HG03135 (cell line): ENCODE results near the gene AMER2.

Experiments
- ATAC-seq: cut with Tn5 transposase; IDR thresholded peaks from one replicate; pipeline ENCODE4 v1.9.1; 2021; ENCODE audit warnings: mild to moderate bottlenecking, moderate library complexity; ENCODE audit not compliant: unreplicated experiment

The AMER2 gene, protein sequence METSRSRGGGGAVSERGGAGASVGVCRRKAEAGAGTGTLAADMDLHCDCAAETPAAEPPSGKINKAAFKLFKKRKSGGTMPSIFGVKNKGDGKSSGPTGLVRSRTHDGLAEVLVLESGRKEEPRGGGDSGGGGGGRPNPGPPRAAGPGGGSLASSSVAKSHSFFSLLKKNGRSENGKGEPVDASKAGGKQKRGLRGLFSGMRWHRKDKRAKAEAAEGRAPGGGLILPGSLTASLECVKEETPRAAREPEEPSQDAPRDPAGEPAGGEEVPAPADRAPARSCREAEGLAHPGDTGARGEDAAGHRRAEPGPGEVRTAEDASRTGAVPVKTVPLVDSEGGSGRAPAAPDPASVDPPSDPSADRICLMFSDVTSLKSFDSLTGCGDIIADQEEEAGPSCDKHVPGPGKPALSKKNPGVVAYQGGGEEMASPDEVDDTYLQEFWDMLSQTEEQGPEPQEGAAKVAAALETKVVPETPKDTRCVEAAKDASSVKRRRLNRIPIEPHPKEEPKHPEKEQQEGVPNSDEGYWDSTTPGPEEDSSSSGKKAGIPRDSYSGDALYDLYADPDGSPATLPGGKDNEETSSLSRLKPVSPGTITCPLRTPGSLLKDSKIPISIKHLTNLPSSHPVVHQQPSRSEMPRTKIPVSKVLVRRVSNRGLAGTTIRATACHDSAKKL

DNA sequence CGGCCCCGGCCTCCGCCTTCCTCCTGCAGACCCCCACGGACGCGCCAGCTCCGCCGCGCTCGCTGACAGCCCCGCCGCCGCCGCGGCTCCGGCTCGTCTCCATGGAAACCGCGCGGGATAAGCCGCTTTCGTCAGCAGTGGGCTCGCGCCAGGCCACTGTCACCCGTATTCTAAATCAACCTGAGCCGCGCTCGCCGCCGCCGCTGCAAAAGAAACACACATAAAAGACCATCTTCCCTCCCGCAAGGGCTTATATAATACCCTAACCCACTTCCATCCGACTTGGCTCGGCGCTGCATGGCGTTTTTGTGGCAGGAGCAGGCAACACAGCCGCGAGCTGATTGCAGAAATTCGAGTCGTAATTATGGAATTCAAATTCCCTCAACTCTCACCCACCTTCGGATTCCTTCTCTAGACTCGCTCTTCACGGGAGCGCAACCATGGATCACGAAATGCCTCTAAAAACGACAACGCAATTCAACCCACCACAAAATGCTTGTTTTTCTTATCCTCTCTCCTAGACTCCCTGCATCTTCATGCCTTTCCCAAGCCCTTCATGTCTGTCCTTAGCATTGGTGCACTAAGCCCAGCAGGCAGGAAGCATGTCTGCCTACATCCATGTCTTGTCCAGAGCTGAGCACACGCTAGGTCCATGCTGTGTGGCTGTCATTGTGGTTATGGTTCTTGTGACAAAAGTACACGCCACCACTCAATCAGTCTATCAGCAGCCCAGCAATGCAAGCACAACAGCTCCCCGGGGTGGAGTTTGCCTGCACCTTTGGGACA lies at the start of gene AMER2:
Gene AMER2 (minus strand): TSS at position 772 of the 786 bp plus-strand sequence. CDS start 669 bp downstream, at position 103.
- ATAC-seq, result no peak

- no peak for ATAC-seq
Observed at GRCh38 chr13:25218019-25218418, 45.9 kb upstream of the AMER2 start.

DNA sequence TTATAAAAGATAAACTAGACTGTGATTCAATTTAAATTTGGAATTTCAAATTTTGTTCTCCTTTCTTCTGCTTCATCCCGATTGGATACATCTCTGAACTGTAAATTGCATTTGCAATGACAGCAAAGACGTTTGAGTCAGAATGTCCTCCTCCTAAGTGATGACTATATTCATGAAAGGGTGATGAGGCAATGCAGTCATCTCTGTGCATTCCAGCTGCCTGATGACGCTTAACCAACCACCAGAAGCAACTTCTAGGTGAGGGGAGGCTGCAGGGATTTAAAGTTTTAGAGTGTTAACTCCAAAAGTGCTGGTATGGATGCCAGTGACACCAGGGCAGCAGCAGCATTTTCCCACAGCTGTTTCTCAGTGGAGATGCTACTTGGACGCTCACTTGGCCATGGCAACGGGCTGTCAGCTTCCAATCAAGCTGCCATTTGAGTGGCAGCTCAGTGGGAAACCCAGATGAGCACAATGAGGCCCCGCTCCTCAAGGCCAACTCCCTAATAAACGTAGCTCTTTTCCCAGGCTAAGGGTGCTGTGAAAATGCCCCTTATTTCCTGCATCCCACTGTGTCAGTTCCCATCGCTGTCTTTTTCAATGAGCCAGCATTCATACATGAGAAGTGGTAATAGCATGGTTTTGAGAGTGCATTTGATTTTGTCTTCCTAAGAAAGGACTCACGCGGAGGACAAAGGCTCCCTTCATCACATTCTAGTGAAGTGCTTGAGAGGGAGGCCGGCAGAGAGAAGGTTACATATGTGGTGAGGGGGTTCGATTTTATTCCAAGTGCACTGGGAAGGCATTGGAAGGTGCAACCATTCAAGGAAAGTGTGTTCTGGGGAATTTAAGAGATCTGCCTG lies 45.2 kb upstream of the AMER2 start:
- no peak for ATAC-seq

DNA sequence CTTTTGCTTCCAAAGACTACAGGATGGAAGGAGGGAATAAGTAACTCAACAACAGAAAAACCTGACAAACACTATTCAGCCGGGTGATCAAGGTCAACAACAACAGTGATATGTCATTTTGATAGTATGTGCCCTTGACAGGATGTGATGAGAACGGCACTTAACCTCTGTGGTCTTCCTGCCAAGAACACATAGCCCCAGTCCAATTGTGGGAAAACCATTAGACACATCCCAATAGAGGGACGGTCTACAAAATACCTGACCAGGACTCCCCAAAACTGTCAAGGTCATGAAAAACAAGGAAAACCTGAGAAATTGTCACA lies 43.1 kb upstream of the AMER2 start:
- no peak for ATAC-seq

- no peak for ATAC-seq
Observed at GRCh38 chr13:25214491-25215252, 42.6 kb upstream of the AMER2 start.

DNA sequence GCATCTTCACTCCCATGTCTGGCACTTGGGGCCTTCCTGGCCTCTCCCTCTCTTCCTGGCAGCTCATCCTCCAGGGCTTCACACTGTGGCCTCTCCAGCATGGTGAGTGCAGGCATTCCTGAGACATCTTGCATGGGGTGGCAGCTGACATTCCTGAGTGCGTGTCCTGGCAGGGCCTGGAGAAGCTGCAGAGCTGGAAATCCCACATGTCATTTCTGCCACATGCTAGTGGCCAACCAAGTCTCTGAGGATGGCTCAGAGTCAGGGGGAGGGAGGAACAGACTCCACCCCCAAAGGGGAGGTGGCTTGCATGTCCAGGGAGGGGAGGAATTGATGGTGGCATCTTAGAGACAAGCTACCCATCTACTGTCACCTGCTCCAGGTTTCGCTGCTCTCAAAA lies 41.6 kb upstream of the AMER2 start:
- ATAC-seq, result no peak

DNA sequence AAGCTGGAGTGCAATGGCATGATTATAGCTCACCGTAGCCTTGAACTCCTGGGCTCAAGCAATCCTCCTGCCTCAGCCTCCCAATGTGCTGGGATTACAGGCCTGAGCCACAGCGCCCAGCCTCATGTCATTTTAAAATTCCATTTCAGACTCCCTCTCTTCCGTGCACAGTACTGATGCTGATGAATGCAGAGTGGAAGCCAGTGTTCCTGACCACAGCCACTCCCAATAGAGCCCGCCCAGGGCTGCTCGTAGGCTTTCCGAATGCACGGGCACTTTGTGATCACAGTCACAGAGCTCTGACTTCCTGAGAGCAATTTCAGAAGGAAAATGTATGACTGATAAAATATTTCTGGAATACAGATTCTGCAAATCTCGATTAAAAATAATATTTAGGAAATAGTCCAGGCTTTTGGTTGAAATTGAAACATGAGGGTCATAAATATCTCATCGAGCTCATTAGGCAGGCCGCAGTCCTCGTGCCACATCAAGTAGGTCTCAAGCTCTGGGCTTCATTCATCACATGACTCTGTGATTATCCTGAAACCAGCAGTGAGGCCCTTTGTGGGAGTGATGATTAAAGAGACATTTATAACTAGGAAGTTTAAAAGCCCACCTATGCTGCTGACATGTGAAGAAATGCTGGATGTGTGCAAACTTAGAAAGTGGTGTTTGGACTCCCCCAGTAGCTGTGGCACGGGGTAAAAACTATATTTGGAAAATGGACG lies 38.9 kb upstream of the AMER2 start:
- ATAC-seq, result no peak

DNA sequence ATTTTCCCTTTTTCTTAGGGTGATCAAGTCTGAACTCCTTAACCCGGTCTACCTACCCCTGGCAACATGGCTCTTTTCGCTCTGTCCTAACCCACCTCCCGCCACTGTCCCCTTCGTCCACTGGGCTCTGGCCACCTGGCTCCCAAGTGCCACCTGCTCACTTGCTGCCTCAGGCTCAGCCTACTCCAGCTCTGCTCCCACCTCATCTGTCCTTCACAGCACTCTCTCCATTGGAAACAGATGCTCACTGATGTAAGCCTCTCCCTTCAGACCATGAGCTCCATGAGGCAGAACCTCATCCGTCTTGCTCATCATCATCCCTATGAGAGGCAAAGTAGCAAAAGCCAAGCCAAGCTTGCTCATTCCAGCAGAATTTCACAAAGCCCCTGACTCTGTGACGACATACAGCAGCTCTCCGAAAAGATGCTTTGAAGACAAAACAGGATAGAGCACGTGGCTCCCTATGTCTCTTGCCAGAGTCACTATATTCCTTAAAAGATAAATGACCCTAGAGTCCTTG lies 35.3 kb upstream of the AMER2 start:
- no peak for ATAC-seq

DNA sequence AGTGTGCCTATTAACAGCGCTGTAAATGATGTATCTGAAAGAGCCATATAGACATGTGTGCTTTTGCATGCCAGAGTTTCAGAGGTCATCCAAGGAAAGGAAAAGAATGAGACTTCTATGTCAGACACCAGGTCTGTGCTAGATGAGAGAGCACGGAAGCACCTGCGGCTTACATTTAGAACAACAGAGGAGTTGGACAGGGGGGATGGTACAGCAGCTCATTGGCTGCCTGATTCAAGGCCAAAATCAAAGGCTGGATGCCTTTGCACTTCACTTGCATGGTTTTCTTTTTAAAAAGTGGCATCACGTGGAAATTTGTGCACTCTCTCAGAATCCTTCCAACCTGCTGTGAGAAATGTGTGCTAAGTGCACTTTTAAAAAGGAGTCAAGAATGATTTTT lies 32.8 kb upstream of the AMER2 start:
- ATAC-seq, result no peak

- no peak for ATAC-seq
Observed at GRCh38 chr13:25203127-25203740, 31.1 kb upstream of the AMER2 start.

GRCh38 chr13:25200783-25201182 lies 28.7 kb upstream of the AMER2 start:
- ATAC-seq, result no peak

GRCh38 chr13:25198647-25199046 lies 26.6 kb upstream of the AMER2 start:
- no peak for ATAC-seq

GRCh38 chr13:25196971-25197370 lies 24.9 kb upstream of the AMER2 start:
- no peak for ATAC-seq

DNA sequence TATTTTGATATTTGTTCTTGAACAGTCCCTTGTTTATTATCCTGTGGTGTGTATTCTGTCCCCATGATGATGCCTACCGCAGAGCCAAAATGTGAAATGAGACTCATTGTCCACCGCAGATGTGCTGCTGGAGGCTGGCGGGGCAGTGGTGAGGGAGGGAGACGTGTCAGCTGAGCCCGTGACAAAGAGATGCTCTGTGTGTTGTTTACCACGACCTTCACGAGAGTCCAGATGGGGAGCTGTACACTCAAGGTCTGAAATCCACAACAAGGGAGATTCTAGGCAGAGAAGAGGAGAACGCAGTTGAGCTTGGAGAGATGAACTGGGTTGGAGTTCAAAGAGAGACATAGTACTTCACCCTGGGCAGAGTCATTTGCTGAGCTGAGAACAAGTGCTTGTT lies 20.8 kb upstream of the AMER2 start:
- ATAC-seq, result no peak

DNA sequence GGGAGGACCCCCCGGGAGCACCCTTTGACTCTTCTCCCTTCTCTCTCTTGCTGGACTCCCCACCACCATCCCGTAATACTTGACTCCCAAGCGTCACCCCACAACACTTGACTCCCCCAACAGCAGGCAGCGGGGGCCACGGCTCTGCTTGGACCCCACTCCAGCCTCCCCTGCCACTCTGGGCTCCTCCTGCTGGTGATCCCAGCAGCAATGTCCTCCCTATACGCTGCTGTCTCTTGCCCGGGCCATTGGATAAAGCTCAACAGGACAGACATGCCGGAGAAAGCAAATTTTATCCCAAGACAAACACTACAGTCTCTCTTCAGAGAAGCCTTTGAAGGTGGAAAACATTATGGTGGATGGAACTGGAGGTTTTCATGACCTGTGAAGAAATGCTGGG lies 20.4 kb upstream of the AMER2 start:
- no peak for ATAC-seq

- no peak for ATAC-seq
Observed at GRCh38 chr13:25192052-25192451, 20.0 kb upstream of the AMER2 start.

DNA sequence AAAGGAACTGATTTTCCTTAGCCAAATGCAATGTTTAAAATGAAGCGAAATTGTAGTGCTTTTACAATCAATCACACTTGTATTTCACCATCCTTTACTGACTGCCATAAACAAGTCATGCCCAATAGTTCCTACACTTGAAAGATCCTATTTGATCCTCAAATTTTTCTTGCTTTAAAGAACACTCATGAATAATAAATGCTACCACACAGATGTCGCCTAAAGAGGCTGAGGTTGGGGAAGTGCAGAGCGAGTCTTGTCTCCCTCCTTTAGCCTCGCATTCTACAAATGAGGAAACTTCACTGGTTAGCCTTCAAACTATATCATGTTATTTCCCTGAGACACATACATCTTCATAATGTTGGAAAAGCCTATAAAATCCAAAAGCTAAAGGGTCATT lies 18.7 kb upstream of the AMER2 start:
- ATAC-seq, result no peak

DNA sequence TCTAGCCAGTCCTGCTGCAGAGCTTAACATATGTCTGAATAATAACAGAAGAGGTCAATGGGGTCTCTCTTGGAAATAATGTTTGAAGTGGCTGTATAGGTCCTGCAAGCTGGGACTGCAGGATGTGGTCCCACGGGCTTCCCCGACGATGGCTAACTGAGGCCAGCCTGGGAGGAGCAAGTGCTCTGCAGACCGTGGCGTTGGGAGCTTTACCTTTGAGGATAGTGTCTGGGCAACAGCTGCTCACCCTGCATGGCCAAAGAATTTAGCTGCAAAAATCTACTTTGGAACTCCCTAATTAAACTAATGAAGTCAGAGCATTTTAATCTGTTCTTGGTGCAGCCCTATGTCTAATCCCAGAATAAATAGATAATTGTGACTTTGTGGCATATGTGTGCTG lies 18.2 kb upstream of the AMER2 start:
- ATAC-seq, result no peak

DNA sequence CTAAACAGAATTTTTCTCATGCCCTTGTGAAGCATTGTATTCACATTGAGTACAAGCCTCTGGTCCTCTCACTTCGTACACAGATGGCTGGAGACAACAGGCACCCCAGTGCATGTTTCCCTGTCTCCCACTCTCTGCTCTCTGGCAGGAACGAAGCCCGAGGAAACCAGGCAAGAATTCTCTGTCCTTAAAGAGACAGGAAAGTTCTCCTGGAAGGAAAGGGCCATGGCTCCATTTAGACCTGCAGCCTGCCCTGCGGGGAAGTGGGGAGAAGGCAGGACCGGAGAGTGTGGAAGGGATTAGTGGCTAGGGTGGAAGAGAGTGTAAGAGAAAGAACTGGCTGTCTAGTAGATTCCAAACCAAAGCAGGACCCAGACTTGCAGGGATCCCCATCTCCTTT lies 15.5 kb upstream of the AMER2 start:
- no peak for ATAC-seq
